ENCODE measurements around the gene NUP43. TPM values are rescaled to one million over a fixed set of nuclear protein-coding genes. Genes with fewer than 3 reads are reported as not detected.
A peak's percentile ranks its signal among the peaks of the same experiment; 100 is the strongest.

The NUP43 gene
- total and polyA plus RNA-seq, 2 of the 13 experiments (the other 11 are each of a cell fraction or from before 2014, with no cell fraction given) = 38.9 to 85.1 TPM

DNA sequence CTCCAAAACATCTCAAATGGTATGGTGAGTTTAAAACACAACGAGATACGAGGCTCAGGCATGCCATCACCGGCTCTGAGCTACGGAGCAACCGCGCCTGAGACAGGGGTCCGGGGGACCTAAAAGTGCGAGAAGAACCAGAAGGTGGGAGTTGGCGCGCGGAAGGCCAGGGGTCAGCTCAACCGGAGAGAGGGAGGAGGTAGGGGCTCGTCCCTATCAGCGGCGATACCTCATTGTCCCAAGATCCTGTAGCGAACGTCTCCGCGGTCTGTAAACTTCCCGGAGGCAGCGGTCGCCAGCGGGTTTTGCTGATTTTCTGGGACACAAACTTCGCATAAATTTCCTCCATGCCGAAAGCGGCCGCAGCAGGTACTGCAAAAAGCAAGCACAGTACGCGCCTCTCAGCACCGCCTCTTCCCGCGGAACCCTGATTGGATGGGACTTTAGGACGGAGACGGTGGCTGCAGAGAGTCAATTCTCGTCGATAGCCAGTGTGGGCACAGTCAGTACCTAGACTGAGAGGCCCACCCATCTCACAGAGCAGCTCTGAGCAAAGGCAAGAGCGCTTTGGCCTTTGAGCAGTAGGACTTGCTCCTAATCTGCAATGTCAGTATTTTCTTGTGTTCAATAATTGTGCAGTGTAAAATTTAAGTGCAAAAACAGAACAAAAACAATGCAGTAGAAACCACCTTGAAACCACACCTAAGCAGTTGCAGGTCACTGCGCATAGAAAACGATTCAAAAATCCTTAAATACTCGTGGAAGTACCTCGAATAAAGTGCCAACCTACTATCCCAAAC is at the start of gene NUP43 (continued):
- TF ChIP-seq, protein P1, sequence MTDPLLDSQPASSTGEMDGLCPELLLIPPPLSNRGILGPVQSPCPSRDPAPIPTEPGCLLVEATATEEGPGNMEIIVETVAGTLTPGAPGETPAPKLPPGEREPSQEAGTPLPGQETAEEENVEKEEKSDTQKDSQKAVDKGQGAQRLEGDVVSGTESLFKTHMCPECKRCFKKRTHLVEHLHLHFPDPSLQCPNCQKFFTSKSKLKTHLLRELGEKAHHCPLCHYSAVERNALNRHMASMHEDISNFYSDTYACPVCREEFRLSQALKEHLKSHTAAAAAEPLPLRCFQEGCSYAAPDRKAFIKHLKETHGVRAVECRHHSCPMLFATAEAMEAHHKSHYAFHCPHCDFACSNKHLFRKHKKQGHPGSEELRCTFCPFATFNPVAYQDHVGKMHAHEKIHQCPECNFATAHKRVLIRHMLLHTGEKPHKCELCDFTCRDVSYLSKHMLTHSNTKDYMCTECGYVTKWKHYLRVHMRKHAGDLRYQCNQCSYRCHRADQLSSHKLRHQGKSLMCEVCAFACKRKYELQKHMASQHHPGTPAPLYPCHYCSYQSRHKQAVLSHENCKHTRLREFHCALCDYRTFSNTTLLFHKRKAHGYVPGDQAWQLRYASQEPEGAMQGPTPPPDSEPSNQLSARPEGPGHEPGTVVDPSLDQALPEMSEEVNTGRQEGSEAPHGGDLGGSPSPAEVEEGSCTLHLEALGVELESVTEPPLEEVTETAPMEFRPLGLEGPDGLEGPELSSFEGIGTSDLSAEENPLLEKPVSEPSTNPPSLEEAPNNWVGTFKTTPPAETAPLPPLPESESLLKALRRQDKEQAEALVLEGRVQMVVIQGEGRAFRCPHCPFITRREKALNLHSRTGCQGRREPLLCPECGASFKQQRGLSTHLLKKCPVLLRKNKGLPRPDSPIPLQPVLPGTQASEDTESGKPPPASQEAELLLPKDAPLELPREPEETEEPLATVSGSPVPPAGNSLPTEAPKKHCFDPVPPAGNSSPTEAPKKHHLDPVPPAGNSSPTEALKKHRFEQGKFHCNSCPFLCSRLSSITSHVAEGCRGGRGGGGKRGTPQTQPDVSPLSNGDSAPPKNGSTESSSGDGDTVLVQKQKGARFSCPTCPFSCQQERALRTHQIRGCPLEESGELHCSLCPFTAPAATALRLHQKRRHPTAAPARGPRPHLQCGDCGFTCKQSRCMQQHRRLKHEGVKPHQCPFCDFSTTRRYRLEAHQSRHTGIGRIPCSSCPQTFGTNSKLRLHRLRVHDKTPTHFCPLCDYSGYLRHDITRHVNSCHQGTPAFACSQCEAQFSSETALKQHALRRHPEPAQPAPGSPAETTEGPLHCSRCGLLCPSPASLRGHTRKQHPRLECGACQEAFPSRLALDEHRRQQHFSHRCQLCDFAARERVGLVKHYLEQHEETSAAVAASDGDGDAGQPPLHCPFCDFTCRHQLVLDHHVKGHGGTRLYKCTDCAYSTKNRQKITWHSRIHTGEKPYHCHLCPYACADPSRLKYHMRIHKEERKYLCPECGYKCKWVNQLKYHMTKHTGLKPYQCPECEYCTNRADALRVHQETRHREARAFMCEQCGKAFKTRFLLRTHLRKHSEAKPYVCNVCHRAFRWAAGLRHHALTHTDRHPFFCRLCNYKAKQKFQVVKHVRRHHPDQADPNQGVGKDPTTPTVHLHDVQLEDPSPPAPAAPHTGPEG (CRISPR knock-in tag; IDR thresholded peaks at IDR 0.05) = peak; percentile 85; the same call in 1 of the 2 replicates
- TF ChIP-seq TOE1 (CRISPR knock-in tag; IDR thresholded peaks at IDR 0.05) = no peak
- TF ChIP-seq NR1H2 (CRISPR knock-in tag; IDR thresholded peaks at IDR 0.05; ENCODE audit: borderline replicate concordance, low read depth) = no peak
- peak; percentile 80 for TF ChIP-seq AKAP8 (CRISPR knock-in tag; IDR thresholded peaks at IDR 0.05)
- TF ChIP-seq, protein P2, sequence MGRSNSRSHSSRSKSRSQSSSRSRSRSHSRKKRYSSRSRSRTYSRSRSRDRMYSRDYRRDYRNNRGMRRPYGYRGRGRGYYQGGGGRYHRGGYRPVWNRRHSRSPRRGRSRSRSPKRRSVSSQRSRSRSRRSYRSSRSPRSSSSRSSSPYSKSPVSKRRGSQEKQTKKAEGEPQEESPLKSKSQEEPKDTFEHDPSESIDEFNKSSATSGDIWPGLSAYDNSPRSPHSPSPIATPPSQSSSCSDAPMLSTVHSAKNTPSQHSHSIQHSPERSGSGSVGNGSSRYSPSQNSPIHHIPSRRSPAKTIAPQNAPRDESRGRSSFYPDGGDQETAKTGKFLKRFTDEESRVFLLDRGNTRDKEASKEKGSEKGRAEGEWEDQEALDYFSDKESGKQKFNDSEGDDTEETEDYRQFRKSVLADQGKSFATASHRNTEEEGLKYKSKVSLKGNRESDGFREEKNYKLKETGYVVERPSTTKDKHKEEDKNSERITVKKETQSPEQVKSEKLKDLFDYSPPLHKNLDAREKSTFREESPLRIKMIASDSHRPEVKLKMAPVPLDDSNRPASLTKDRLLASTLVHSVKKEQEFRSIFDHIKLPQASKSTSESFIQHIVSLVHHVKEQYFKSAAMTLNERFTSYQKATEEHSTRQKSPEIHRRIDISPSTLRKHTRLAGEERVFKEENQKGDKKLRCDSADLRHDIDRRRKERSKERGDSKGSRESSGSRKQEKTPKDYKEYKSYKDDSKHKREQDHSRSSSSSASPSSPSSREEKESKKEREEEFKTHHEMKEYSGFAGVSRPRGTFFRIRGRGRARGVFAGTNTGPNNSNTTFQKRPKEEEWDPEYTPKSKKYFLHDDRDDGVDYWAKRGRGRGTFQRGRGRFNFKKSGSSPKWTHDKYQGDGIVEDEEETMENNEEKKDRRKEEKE (IDR thresholded peaks at IDR 0.05) = no peak
- TF ChIP-seq HNRNPK (IDR thresholded peaks at IDR 0.05; ENCODE audit: low read depth, low read length, poor library complexity, severe bottlenecking) = no peak
- peak; percentile 75; the same call in 1 of the 2 replicates for TF ChIP-seq ZNF253 (CRISPR knock-in tag; IDR thresholded peaks at IDR 0.05; ENCODE audit: borderline replicate concordance)
- no peak for TF ChIP-seq SIX4 (CRISPR knock-in tag; IDR thresholded peaks at IDR 0.05)
- TF ChIP-seq, protein P3, sequence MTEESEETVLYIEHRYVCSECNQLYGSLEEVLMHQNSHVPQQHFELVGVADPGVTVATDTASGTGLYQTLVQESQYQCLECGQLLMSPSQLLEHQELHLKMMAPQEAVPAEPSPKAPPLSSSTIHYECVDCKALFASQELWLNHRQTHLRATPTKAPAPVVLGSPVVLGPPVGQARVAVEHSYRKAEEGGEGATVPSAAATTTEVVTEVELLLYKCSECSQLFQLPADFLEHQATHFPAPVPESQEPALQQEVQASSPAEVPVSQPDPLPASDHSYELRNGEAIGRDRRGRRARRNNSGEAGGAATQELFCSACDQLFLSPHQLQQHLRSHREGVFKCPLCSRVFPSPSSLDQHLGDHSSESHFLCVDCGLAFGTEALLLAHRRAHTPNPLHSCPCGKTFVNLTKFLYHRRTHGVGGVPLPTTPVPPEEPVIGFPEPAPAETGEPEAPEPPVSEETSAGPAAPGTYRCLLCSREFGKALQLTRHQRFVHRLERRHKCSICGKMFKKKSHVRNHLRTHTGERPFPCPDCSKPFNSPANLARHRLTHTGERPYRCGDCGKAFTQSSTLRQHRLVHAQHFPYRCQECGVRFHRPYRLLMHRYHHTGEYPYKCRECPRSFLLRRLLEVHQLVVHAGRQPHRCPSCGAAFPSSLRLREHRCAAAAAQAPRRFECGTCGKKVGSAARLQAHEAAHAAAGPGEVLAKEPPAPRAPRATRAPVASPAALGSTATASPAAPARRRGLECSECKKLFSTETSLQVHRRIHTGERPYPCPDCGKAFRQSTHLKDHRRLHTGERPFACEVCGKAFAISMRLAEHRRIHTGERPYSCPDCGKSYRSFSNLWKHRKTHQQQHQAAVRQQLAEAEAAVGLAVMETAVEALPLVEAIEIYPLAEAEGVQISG (CRISPR knock-in tag; IDR thresholded peaks at IDR 0.05) = peak; percentile 90
- TF ChIP-seq SALL1 (CRISPR knock-in tag; IDR thresholded peaks at IDR 0.05) = peak; percentile 93
- TF ChIP-seq ZNF777 (CRISPR knock-in tag; IDR thresholded peaks at IDR 0.05) = no peak
- TF ChIP-seq ZNF616 (CRISPR knock-in tag; IDR thresholded peaks at IDR 0.05; ENCODE audit: low read depth) = peak; percentile 84; the same call in 1 of the 2 replicates
- TF ChIP-seq TCF7 (IDR thresholded peaks at IDR 0.05; ENCODE audit: low read depth) = no peak
- peak; percentile 77 for TF ChIP-seq KLF11 (CRISPR knock-in tag; IDR thresholded peaks at IDR 0.05)

Data from HepG2 (cell line).